Activated naive CD8-positive, alpha-beta T cell treated with anti-CD3 and anti-CD28 coated beads, Interleukin-2, amount 10 ng/mL, durations not matched to agents 7 days and 5 days (primary cell): ENCODE measurements around the gene ISYNA1. TPM values are rescaled to one million over a fixed set of nuclear protein-coding genes. Genes with fewer than 3 reads are reported as not detected.

Source experiments
- ATAC-seq: fragments of 150-1000 bp; cut with Tn5 transposase; one replicate; pipeline ENCODE4 v1.10.0; 2021; ENCODE audit warnings: low read depth, moderate library complexity
- POLR2A ChIA-PET: fragments of 350-600 bp; sonication (Branson Sonifier 250); formaldehyde crosslinking; loops from one replicate; lab custom pipeline; 2021; ENCODE audit warnings: antibody characterized with exemption; lab: Charles Lee
- DNase-seq: peaks from one replicate; pipeline ENCODE4 v3.0.0; 2021
- H3K27ac Mint-ChIP-seq: one replicate; pipeline ENCODE4 v1.8.0; 2022; ENCODE audit warnings: mild to moderate bottlenecking, mixed read lengths
- H3K27me3 Mint-ChIP-seq: one replicate; pipeline ENCODE4 v1.8.0; 2022; ENCODE audit warnings: mild to moderate bottlenecking, moderate library complexity, mixed read lengths
- H3K36me3 Mint-ChIP-seq: one replicate; pipeline ENCODE4 v1.8.0; 2021; ENCODE audit warnings: mild to moderate bottlenecking, mixed read lengths
- H3K4me1 Mint-ChIP-seq: one replicate; pipeline ENCODE4 v1.8.0; 2021; ENCODE audit warnings: mixed read lengths
- H3K4me3 Mint-ChIP-seq: one replicate; pipeline ENCODE4 v1.8.0; 2022; ENCODE audit warnings: mild to moderate bottlenecking, moderate library complexity, mixed read lengths
- H3K9me3 Mint-ChIP-seq: one replicate; pipeline ENCODE4 v1.8.0; 2021; ENCODE audit warnings: mixed read lengths
- total RNA-seq, 2 experiments: library from RNA; stranded (reverse); gene quantifications; one replicate each; pipeline ENCODE4 v1.2.3, GENCODE V29; 2021

Gene ISYNA1
- total RNA-seq, 2 experiments from 2014 or later, result 39.6 to 43.4 TPM

DNA sequence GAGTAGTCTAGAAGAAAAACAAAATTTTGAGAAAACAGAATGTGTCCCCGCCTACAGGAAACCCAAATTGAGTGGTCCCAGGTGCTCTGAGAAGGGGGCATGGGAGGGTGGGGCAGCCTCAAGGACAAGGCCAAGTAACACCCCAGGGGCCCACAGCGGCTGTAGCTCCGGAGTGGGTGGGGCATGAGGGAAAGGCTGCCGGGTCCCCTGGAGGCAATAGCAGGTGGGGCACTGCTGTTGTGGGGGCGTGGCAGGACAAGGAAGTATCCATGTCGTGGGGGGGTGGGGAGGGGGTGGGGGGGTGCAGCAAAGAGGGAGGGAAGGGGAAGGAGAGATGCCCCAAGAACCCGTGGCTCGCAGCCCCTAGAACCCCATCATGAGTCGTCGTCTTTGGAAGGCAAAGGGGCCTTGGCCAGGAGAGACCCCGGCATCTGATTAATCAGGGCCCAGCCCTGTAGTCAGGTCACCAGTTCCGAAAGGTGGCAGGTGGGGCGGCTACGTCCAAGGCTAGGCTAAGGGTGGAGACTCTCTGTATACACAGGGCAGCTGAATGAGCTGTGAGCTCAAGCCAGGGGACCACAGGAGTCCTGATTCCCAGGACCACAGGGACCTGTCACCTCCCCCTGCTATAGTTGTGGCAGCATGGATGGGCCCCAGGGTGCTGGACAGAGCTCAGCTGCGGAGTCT lies 7.5 kb upstream of the ISYNA1 start:
- no peak for DNase-seq
- Mint-ChIP-seq H3K27me3 (no peaks in the 10 kb centered on the region), H3K27ac (no peak overlapping the region), H3K4me1 (peaks cover 8% of the 10 kb centered on the region), H3K4me3 (no peak overlapping the region), H3K9me3 (peaks cover 4% of the 10 kb centered on the region), H3K36me3 (peaks cover 15% of the 10 kb centered on the region)
- POLR2A ChIA-PET, result no interaction called here
- no peak for ATAC-seq

DNA sequence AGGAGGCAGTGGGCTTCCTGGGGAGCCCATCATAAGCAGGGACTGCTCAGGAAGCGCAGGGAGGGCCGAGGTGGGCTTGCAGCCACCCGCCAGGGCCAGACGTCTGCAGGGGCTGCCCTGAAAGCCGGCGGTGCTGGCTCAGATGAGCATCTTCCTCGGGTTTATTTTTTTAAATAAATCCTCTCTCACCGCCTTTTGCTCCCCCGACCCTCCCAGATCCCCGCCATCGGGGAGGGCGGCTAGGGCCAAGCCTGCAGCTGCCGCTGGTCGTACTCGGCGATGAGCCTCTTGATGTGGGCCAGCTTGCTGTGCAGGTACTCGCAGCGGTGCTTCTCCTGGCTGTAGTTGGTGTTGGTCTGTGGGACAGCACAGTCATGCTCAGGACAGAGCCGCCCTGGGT lies 6.6 kb upstream of the ISYNA1 start:
- Mint-ChIP-seq H3K36me3 (peaks cover 15% of the 10 kb centered on the region), H3K9me3 (peaks cover 4% of the 10 kb centered on the region), H3K27me3 (no peaks in the 10 kb centered on the region), H3K4me3 (no peak overlapping the region), H3K4me1 (peaks cover 10% of the 10 kb centered on the region), H3K27ac (no peak overlapping the region)
- POLR2A ChIA-PET, result no interaction called here
- ATAC-seq (no peak), DNase-seq (no peak)

DNA sequence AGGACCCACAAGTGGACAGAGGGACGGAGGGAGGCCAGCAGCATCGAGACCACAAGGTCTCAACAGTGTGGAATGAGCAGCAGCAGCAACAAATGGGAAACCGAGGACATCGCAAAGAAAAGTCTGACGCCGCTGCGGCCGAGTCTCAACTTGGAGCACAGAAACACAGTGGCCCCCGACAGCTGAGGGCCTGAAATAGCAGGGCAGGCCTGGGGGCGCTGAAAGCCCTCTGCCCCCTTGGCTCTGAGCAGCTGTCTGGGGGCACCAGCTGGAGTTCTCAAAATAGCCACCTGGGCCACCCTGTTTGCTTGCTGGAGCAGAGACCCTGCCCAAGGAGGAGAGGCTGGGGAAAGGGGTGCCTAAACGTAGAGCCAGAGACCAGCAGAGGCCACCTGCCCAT lies 5.9 kb upstream of the ISYNA1 start:
- H3K9me3 Mint-ChIP-seq, result peaks cover 4% of the 10 kb centered on the region
- H3K27ac Mint-ChIP-seq, result no peak overlapping the region
- POLR2A ChIA-PET, result no interaction called here
- DNase-seq, result no peak
- no peak overlapping the region for H3K4me3 Mint-ChIP-seq
- no peak for ATAC-seq
- H3K27me3 Mint-ChIP-seq, result no peaks in the 10 kb centered on the region
- H3K4me1 Mint-ChIP-seq, result peaks cover 10% of the 10 kb centered on the region
- H3K36me3 Mint-ChIP-seq, result peaks cover 15% of the 10 kb centered on the region

DNA sequence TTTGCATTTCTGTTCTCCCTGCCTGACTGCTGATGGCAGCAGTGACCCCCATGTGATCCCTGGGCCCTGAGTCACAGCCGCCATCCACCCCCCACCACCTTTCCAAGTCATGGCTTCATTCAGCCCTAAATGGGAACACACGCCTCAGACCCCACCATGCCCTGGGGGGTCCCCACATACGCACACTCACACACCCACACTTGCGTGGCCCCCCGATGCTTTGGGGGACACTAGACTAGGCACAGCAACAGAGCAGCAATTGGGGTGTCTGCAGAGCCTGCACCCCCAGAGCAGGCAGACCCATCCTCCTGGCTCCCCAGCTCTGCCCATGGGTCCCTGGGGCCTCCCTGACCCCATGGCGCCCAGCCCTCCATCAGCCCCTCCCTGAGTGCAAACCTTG lies 5.5 kb upstream of the ISYNA1 start:
- Mint-ChIP-seq H3K4me3 (no peak overlapping the region), H3K4me1 (peaks cover 10% of the 10 kb centered on the region), H3K9me3 (peaks cover 4% of the 10 kb centered on the region), H3K36me3 (peaks cover 15% of the 10 kb centered on the region), H3K27ac (no peak overlapping the region), H3K27me3 (no peaks in the 10 kb centered on the region)
- DNase-seq (no peak), ATAC-seq (no peak)
- POLR2A ChIA-PET, result no interaction called here

DNA sequence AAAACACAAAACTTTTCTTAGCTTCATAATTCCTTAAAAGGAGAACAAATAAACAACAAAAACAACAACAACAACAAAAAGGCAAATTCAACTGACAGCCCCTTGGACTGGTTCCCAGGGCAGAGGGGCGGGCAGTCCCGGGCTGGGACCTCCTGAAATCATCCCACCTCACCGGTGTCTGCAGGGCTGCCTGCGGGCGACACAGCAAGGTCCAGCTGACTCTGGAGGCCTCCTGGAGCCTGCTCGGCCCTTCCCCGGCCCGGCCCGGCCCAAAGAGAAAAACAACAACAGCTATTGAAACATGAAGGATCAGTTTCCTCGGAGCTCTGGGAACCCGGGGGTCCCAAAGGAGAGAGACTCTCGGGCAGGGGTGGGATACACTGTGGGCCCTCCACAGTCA lies 5.0 kb upstream of the ISYNA1 start:
- no peak for ATAC-seq
- no peak overlapping the region for H3K27ac Mint-ChIP-seq
- no peaks in the 10 kb centered on the region for H3K27me3 Mint-ChIP-seq
- POLR2A ChIA-PET, result no interaction called here
- H3K4me3 Mint-ChIP-seq, result no peak overlapping the region
- no peak for DNase-seq
- peaks cover 15% of the 10 kb centered on the region for H3K36me3 Mint-ChIP-seq
- peaks cover 4% of the 10 kb centered on the region for H3K9me3 Mint-ChIP-seq
- H3K4me1 Mint-ChIP-seq, result peaks cover 10% of the 10 kb centered on the region

DNA sequence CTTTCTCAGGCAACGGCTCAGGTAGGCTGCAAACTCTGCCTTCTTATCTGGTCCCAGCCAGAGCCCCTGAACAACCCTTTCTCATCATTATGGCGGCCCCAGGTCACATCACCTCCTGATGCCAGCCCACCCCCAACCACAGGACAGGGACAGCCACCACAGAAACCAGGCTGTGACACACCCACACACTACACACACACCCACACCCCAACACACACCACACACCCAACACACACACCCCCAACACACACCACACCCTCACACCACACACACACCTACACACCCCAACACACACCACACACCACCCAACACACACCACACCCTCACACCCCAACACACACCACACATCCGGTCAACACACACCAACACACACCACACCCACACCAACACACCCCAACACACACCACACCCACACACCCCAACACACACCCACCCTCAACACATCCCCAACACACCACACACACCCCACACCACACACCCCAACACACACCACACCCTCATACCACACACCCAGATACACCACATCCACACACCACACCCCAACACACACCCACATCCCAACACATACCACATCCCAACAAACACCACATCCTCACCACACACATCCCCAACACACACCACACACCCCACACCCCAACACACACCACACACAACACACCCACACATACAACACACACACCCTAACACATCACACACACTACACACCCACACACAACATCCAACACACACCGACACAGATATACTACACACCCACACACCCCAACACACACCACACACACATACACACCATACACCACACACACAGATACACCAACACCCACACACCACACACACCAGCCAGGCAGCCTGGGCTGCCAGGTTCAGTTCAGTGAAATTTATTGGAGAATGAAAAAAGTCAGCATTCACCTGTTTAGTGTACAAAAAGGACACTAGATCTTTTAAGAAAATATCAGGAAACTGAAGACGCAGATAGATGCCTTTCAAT lies 4.2 kb upstream of the ISYNA1 start:
- ATAC-seq, result no peak
- H3K27ac Mint-ChIP-seq, result peak overlapping the region; percentile 83
- peaks cover 10% of the 10 kb centered on the region for H3K4me1 Mint-ChIP-seq

DNA sequence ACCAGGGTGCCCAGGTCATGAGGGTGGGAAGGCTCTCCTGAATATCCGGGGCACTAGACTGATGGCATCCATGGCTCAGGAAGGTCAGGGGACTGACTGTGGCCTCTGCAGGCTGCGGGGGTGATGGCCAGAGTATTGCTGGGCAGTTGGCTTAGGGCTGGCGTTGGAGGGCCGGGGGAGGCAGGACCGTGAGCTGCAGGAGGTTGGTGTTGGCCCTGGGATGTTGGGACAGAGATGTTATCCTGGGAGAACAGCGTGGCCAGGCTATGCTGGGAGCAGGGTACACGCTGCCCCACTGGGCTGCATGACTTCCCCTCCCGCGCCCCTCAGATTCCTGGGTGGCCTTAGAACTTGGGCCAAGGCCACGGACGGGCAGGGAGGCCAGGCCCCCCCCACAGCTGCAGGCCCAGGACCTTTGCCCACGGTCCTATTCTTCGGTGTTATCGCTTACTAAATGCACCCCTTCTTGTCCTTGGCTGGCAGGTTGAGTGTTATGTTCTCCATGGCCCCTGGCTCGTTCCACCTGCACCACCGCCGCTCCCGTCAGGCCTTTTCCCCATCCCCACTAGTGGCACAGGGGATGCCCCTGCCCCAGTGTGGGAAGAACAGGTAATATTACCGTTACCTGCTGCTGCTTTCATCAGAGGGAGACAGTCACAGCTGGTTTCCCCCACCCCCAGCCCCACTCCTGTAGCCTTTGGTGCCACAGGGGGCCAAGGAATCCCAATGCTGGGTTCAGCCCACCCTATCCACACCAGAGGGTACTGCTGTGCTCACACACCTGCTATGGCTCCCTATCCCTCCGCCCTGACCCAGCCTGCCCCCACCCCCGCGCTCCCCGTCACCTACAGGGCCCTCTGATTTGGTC lies 3.2 kb upstream of the ISYNA1 start:
- POLR2A ChIA-PET, result interaction anchor here (0.8 to 1.0 kb wide), 2 partner anchors 9 to 159 kb away, joined by 3 read pairs; partner anchors contain the start of gene JUND
- Mint-ChIP-seq H3K36me3 (peaks cover 15% of the 10 kb centered on the region), H3K4me3 (no peak overlapping the region), H3K4me1 (peaks cover 12% of the 10 kb centered on the region), H3K27me3 (no peaks in the 10 kb centered on the region), H3K9me3 (peaks cover 4% of the 10 kb centered on the region), H3K27ac (peak overlapping the region; percentile 42)
- DNase-seq (no peak), ATAC-seq (no peak)

More for the DNA sequence above, 4.2 kb upstream of the ISYNA1 start:
- H3K9me3 Mint-ChIP-seq, result peaks cover 4% of the 10 kb centered on the region
- POLR2A ChIA-PET, result no interaction called here
- DNase-seq, result no peak
- peaks cover 15% of the 10 kb centered on the region for H3K36me3 Mint-ChIP-seq
- H3K27me3 Mint-ChIP-seq, result no peaks in the 10 kb centered on the region
- H3K4me3 Mint-ChIP-seq, result peak overlapping the region; percentile 49

DNA sequence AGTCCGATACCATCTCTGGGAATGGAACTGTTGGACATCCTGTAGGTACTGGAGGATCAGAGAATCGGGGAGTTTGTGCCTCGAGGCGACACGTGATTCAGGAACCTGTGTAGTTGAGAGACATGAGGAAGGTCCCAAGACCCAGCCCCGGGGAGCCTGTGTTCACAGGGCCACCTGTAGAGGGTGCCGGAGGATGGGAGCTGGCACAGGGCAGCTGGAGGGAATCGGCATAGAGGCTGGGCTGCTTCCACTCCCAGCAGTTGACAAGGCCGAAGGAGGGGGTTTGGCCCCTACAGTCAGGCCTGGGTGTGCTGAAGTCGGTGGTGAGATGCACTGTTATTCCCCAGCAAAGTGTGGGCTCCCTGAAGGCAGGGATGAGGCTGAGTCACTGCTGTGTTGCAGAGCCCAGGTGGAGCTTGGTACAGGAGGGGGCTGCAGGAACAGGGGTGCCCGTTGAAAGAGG lies 2.5 kb upstream of the ISYNA1 start:
- peaks cover 14% of the 10 kb centered on the region for H3K4me1 Mint-ChIP-seq
- no peaks in the 10 kb centered on the region for H3K27me3 Mint-ChIP-seq
- H3K27ac Mint-ChIP-seq, result peak overlapping the region; percentile 42
- peaks cover 15% of the 10 kb centered on the region for H3K36me3 Mint-ChIP-seq
- POLR2A ChIA-PET, result interaction anchor here (0.8 to 1.9 kb wide), 3 partner anchors 9 to 159 kb away, joined by 3 to 4 read pairs (median 3); partner anchors contain the start of gene JUND
- ATAC-seq (no peak), DNase-seq (peak; percentile 59)
- no peak overlapping the region for H3K4me3 Mint-ChIP-seq
- peaks cover 4% of the 10 kb centered on the region for H3K9me3 Mint-ChIP-seq

DNA sequence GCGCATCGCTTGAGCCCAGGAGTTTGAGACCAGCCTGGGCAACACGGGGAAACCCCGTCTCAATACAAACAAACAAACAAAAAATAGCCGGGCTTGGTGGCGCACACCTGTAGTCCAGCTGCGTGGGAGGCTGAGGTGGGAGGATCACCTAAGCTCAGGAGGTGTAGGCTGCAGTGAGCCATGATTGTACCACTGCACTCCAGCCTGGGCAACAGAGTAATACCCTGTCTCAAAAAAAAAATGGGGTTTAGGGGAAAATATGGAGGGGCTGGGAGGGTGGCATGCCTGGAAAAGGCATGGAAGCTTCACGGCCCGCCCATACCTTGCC lies 1.9 kb upstream of the ISYNA1 start:
- peaks cover 12% of the 10 kb centered on the region for H3K36me3 Mint-ChIP-seq
- ATAC-seq (no peak), DNase-seq (no peak)
- peaks cover 4% of the 10 kb centered on the region for H3K9me3 Mint-ChIP-seq
- H3K4me3 Mint-ChIP-seq, result no peak overlapping the region
- H3K4me1 Mint-ChIP-seq, result peaks cover 14% of the 10 kb centered on the region
- no peaks in the 10 kb centered on the region for H3K27me3 Mint-ChIP-seq
- no peak overlapping the region for H3K27ac Mint-ChIP-seq
- POLR2A ChIA-PET, result interaction anchor here (1.0 to 1.9 kb wide), 2 partner anchors 22 to 158 kb away, joined by 3 to 4 read pairs; partner anchors contain the start of gene JUND

DNA sequence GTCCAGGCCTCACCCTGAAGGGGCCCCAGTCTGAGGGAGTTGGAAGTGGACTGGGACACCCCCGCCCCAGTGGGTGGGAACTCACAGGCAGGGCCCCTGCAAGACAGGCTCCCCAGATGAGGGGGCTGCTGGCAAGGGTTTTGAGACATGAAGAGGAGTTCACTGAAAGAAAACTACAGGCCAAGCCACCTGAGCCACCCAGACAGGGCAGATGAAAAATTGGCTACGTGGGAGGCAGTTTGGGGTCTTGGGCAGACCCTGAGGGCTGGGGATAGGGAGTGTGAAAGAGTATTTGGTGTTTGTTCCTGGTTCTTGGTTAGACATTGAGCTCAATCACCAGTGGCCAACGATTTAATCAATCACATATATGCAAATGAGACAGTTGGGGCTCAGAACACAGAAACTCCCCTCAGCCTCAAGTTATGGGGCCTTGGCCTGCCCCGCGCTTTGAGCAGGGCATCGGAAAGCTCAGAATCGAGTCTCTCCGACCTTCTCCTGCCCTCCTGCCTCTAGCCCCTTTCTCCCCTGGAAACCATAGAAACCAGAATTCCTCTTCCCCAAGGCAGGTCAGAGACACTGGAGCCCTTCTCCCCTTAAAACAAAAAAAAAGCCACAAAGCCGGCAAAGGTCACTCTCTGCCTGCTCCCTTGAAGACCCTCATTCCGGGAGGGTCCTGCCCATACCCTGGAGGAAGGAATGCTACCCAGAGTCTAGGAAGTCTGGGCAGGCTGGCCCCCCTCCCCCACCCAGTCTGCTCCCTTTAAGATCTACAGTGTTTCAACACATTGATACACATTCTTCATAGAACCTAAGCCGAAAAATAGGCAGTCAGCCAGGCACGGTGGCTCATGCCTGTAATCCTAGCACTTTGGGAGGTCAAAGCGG lies 1.3 kb upstream of the ISYNA1 start:
- ATAC-seq (no peak), DNase-seq (no peak)
- Mint-ChIP-seq H3K4me1 (peaks cover 14% of the 10 kb centered on the region), H3K4me3 (no peak overlapping the region), H3K36me3 (peaks cover 11% of the 10 kb centered on the region), H3K27me3 (no peaks in the 10 kb centered on the region), H3K27ac (no peak overlapping the region), H3K9me3 (peaks cover 4% of the 10 kb centered on the region)
- POLR2A ChIA-PET, result interaction anchor here (0.6 to 1.9 kb wide), 3 partner anchors 21 to 30 kb away, joined by 3 to 4 read pairs (median 4); no protein-coding TSS in a partner anchor

DNA sequence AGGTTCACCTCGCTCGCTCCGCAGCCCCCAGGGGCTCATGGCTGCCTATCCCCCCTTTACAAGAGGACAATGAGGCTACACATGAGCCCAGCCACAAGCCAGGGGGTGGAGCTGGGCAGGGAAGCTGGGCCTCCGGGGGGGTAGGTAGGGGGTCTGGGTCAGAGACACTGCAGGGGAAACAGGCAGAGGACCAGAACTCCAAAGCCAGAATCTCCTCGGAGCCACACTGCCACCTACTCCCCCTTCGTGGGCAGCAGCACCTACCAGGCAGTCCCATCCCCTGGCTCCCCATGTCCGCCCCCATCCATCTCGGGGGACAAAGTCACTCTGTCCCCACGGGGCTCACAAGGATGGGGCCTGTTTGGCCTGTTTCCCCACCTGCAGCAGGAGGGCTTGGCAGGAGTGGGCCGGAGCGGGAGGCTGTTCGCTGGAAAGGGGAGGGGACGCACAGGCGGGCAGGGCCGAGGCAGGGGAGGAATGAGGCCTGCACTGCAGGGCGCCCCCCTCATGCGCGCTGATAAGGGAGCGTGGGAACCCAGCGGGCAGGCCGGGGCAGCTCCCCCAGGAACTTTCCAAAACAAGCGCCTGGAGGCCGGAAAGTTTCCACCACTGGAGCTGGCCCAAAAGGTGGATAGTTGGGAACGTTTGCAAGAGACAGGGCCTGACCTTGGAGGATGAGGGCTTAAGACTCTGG lies 545 bp upstream of the ISYNA1 start:
- ATAC-seq (no peak), DNase-seq (no peak)
- Mint-ChIP-seq H3K36me3 (peaks cover 11% of the 10 kb centered on the region), H3K9me3 (peaks cover 4% of the 10 kb centered on the region), H3K4me3 (no peak overlapping the region), H3K27me3 (no peaks in the 10 kb centered on the region), H3K4me1 (peaks cover 14% of the 10 kb centered on the region), H3K27ac (no peak overlapping the region)
- POLR2A ChIA-PET, result interaction anchor here (0.6 to 1.9 kb wide), 3 partner anchors 21 to 29 kb away, joined by 3 to 4 read pairs (median 4); no protein-coding TSS in a partner anchor
